ENCODE results near the gene IDUA. TPM values are rescaled to one million over a fixed set of nuclear protein-coding genes. Genes with fewer than 3 reads are reported as not detected.

The IDUA gene
- total RNA-seq, 4 donors from 2014 or later = 11.0 to 33.1 (median 19.7) TPM

GRCh38 chr4:1024882-1025545 is 38.2 kb downstream of the IDUA start:
- H3K4me1 ChIP-seq = peaks cover 3% of the 10 kb centered on the region
- H3K36me3 ChIP-seq = peaks cover 20% of the 10 kb centered on the region
- WGBS = 96% methylated on average over 28 of the region's 32 CpGs
- H3K4me3 ChIP-seq = no peak overlapping the region
- H3K27ac ChIP-seq = no peak overlapping the region
- TF ChIP-seq POLR2A (IDR thresholded peaks at IDR 0.05) (no peak), CTCF (IDR thresholded peaks at IDR 0.05) (no peak)
- H3K27me3 ChIP-seq = peaks cover 7% of the 10 kb centered on the region
- no peaks in the 10 kb centered on the region for H3K9me3 ChIP-seq
- no peak for DNase-seq (ENCODE audit: low spot score in 2 of 2)

DNA sequence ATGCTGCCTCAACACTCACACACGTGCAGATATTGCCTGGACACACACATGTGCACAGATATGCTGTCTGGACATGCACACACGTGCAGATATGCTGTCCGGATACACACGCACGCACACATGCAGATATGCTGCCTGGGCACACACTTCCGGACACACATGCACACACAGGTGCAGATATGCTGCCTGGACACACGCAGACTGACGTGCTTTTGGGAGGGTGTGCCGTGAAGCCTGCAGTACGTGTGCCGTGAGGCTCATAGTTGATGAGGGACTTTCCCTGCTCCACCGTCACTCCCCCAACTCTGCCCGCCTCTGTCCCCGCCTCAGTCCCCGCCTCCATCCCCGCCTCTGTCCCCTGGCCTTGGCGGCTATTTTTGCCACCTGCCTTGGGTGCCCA is 39.3 kb downstream of the IDUA start:
- H3K36me3 ChIP-seq = peaks cover 20% of the 10 kb centered on the region
- peaks cover 16% of the 10 kb centered on the region for H3K27me3 ChIP-seq
- no peak for DNase-seq (ENCODE audit: low spot score in 2 of 2)
- TF ChIP-seq POLR2A (IDR thresholded peaks at IDR 0.05) (no peak), POLR2AphosphoS5 (IDR thresholded peaks at IDR 0.05) (no peak), CTCF (IDR thresholded peaks at IDR 0.05) (no peak), EP300 (IDR thresholded peaks at IDR 0.05) (no peak)
- H3K27ac ChIP-seq = no peak overlapping the region
- no peaks in the 10 kb centered on the region for H3K9me3 ChIP-seq
- peaks cover 3% of the 10 kb centered on the region for H3K4me1 ChIP-seq
- 48% methylated on average over 17 of the region's 17 CpGs for WGBS
- no peak overlapping the region for H3K4me3 ChIP-seq

GRCh38 chr4:1027219-1027914 is 40.5 kb downstream of the IDUA start:
- Histone ChIP-seq H3K9me3 (no peaks in the 10 kb centered on the region), H3K4me3 (no peak overlapping the region), H3K27me3 (peaks cover 28% of the 10 kb centered on the region), H3K27ac (no peak overlapping the region), H3K4me1 (peaks cover 3% of the 10 kb centered on the region), H3K36me3 (peaks cover 20% of the 10 kb centered on the region)
- TF ChIP-seq POLR2A (IDR thresholded peaks at IDR 0.05) (no peak), EP300 (IDR thresholded peaks at IDR 0.05) (no peak), POLR2AphosphoS5 (IDR thresholded peaks at IDR 0.05) (no peak), CTCF (IDR thresholded peaks at IDR 0.05) (no peak)
- DNase-seq (ENCODE audit: low spot score in 2 of 2) = no peak
- no CpG with 5 or more reads among the region's 26 CpGs for WGBS

DNA sequence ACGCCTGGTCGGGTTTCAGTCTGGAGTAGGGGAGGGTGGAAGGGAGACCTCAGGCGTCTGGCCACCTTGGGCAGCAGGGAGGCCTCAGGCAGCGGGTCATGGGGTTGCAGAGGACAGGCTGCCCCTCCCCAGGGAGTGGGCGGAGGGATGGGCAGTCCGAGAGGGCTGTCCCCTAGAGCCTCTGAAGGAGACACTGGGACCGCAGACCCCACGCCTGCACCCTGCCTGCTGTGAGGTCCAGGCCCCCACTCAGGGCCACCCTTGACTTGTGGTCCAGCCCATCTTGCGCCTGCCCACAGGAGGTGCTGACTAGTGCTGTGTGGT is 41.0 kb downstream of the IDUA start:
- no peak for TF ChIP-seq POLR2AphosphoS5 (IDR thresholded peaks at IDR 0.05)
- TF ChIP-seq EP300 (IDR thresholded peaks at IDR 0.05) = no peak
- TF ChIP-seq POLR2A (IDR thresholded peaks at IDR 0.05) = no peak
- TF ChIP-seq CTCF (IDR thresholded peaks at IDR 0.05) = no peak
- DNase-seq (ENCODE audit: low spot score in 2 of 2) = no peak
- peaks cover 33% of the 10 kb centered on the region for H3K27me3 ChIP-seq
- no peak overlapping the region for H3K27ac ChIP-seq
- H3K36me3 ChIP-seq = peaks cover 20% of the 10 kb centered on the region
- no peak overlapping the region for H3K4me3 ChIP-seq
- peaks cover 3% of the 10 kb centered on the region for H3K4me1 ChIP-seq
- no peaks in the 10 kb centered on the region for H3K9me3 ChIP-seq
- no CpG with 5 or more reads among the region's 9 CpGs for WGBS

DNA sequence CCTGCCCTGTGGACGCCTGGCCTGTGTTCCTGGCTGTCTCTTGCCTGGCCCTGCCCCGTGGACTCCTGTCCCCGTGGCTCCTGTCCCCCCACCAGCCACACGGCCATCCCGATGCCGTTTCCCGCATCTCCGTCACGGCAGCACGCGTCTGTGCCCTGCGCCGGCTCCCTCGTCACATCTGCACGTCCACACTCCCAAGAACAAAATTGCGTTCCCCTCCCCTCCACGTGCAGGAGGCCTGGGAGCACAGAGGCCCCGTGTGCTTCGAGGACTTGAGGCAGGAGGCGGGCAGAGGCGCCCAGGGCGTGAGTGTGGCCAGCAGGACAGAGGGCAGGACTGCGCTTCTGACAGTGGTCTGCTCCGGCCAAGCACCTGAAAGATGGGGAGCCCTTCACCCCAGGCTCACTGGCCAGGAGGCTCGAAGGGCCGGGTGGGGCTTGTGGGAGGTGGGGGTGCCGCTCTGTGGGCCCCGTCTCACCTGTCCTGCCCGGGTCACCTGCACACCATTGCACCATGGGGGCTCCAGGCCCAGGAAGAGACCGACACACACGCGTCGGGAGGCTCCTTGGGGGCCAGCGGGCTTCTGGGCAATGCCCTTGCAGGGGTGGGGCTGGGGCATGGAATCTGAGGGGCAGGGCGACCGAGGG is 41.9 kb downstream of the IDUA start:
- no peak overlapping the region for H3K4me3 ChIP-seq
- H3K36me3 ChIP-seq = peaks cover 15% of the 10 kb centered on the region
- WGBS = no CpG with 5 or more reads among the region's 36 CpGs
- peaks cover 6% of the 10 kb centered on the region for H3K4me1 ChIP-seq
- H3K27me3 ChIP-seq = peaks cover 37% of the 10 kb centered on the region
- TF ChIP-seq CTCF (IDR thresholded peaks at IDR 0.05) (no peak), EP300 (IDR thresholded peaks at IDR 0.05) (no peak), POLR2A (IDR thresholded peaks at IDR 0.05) (no peak), POLR2AphosphoS5 (IDR thresholded peaks at IDR 0.05) (no peak)
- DNase-seq (ENCODE audit: low spot score in 2 of 2) = no peak
- no peak overlapping the region for H3K27ac ChIP-seq
- H3K9me3 ChIP-seq = no peaks in the 10 kb centered on the region
